Measurements from ENCODE around the gene SLC4A1. TPM values are rescaled to one million over a fixed set of nuclear protein-coding genes. Genes with fewer than 3 reads are reported as not detected.

The SLC4A1 gene
- total RNA-seq, 1 experiment from 2014 or later: not detected

DNA sequence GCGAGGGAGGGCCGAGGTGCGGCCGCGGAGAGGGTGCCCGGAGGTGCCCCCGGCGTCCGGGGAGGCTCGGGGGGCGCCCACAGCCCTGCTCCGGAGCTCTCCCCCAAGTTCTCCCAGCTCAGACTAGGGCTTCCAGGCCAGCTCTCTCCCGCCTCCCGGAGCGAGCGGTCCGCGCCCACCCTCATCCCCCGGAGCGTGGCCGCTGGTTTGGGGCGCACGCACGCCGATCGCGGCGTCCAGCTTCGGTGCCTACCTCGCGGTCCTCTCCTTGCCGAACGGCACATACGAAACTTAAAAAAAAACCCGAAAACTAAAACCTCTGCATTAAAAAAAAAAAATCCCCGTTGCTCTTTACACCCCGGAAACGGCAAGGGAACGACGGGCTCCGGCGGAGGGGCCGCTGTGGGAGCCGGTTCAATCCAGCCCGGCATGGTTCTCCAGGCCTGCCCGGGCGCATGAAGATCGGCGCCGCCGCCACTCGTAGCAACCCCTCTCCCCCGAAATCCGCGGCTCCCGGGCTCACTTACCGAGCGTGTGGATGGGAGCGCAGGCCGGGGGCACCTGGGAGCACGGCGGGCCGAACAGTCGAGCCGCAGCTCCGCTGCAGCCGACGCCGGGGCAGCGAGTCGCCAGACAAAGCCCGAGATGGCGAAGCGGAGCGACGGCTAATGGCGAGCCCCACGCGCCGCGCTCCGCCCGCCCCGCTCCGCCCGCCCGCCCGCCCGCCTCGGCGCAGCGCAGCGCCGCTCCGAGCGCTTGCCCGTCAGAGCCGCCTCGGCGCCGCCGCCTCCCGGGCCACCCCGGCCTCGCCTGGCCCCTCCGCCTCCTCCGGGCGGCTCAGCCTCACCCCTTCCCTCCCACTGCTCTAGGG, 47.5 kb downstream of the SLC4A1 start:
- no peak for DNase-seq (ENCODE audit: low spot score)

- no peak for DNase-seq (ENCODE audit: low spot score)
Observed at GRCh38 chr17:44219616-44220212, 48.2 kb downstream of the SLC4A1 start, which contains the start of gene UBTF. TSS of gene UBTF (minus strand) at chr17:44219675. CDS start at chr17:44218229, 1,446 bp downstream.

DNA sequence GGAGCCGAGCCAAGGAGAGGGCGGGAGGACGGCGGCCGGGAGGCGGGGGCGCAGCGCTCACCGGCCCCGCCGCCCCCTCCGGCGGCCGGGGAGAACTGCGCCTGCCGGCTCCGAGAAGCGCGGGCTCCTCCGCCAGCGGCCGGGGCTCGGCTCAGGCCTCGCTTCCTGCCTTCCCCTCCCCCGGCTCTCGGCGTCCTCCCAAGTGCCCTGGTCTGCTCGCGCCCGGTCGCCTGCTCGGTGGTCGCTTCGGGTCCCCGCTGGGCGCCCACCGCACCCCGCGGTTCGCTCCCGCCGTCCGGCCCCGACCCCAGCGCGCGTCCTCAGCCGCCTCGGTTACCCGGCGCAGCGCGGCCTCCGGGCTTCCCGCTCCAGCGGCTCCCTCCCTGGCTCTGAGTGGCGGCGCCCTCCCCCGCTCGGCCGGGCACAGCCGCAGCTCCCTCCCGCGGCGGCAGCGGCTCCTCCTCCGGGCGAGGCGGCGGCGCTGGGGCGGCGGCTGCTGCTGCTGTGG, 48.8 kb downstream of the SLC4A1 start:
- no peak for DNase-seq (ENCODE audit: low spot score)

- DNase-seq (ENCODE audit: low spot score): peak; percentile 73
Observed at GRCh38 chr17:44218344-44219107, 49.4 kb downstream of the SLC4A1 start.

GRCh38 chr17:44217738-44218343, 50.1 kb downstream of the SLC4A1 start:
- no peak for DNase-seq (ENCODE audit: low spot score)

DNA sequence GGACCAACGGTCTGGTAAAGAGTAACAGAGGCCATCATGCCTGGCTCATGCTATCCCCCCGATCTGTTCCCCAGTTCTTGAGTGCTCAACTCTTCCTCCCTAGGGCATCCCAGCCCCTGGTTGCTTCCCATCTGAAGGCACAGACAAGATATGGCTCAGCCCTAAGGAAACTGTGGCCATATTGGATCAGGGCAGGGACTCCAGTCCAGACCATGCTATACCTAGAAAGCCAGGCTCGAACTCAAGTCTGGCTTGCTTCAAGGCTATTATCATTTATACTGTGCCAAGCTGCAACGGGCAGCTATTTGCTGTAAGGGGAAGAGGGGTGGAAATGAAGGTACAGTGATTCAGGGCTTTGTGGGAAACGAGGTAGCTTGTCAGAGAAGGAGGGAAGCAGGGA, 51.2 kb downstream of the SLC4A1 start:
- DNase-seq (ENCODE audit: low spot score): no peak

GRCh38 chr17:44216173-44216572, 51.8 kb downstream of the SLC4A1 start:
- no peak for DNase-seq (ENCODE audit: low spot score)

DNA sequence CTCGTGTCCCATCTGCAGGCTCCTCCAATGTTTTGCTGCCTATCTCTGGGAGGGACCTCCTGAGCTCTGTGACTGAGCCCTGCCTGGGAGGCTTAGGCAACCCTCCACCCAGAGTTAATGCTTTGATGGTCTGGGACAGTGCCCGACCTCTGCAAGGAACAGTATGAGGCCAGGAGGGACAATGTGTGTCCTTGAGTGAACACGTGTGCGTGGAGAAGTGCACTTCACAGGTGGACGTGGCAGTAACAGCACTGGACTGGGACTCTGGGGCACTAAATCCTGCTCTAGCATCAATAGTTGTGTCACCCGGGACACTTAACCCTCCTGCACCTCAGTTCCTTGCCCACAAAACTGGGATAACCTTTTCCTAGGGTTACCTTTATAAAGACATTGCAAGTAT, 53.0 kb downstream of the SLC4A1 start:
- no peak for DNase-seq (ENCODE audit: low spot score)

- no peak for DNase-seq (ENCODE audit: low spot score)
Observed at GRCh38 chr17:44214230-44214494, 53.8 kb downstream of the SLC4A1 start.

DNA sequence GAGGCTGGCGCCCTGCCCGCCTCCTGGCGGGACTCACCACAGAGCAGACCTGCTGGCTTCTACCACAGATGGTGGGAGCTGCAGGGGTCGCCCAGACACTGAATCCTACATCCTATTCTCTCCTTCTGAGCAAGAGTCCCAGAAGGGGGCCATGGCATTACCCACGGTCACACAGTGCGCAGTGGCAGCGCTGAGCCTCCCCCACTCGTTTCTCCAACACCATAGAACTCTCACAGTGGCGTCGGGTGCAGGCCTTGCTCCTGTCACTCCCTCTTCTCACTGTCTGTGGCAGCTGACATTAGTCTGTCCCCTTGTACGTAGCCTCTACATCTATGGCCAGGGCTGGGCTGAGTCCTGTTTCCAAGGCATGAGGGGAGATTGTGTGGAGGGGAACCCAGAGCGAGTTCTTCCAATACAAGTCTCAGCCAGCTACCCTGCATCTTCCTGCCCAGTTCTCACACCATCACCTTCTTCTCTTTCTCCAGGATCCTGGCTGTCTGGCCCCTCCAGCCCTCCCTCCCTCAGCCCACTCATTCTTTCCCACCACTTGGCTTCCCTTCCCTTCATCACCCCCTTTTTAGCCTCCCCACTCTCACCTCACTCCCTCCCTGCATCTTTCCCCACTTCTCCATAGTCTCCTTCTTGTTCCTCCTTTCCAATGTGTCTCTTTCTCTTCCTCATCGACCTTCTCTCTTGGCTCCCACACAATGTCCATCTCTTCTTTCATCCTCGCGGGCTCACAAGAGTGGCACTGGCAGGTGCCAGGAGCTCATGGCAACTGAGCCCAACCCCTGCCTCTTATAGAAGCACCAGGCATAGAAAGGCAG, 54.3 kb downstream of the SLC4A1 start:
- DNase-seq (ENCODE audit: low spot score): no peak

GRCh38 chr17:44212507-44213402, 55.2 kb downstream of the SLC4A1 start:
- no peak for DNase-seq (ENCODE audit: low spot score)

DNA sequence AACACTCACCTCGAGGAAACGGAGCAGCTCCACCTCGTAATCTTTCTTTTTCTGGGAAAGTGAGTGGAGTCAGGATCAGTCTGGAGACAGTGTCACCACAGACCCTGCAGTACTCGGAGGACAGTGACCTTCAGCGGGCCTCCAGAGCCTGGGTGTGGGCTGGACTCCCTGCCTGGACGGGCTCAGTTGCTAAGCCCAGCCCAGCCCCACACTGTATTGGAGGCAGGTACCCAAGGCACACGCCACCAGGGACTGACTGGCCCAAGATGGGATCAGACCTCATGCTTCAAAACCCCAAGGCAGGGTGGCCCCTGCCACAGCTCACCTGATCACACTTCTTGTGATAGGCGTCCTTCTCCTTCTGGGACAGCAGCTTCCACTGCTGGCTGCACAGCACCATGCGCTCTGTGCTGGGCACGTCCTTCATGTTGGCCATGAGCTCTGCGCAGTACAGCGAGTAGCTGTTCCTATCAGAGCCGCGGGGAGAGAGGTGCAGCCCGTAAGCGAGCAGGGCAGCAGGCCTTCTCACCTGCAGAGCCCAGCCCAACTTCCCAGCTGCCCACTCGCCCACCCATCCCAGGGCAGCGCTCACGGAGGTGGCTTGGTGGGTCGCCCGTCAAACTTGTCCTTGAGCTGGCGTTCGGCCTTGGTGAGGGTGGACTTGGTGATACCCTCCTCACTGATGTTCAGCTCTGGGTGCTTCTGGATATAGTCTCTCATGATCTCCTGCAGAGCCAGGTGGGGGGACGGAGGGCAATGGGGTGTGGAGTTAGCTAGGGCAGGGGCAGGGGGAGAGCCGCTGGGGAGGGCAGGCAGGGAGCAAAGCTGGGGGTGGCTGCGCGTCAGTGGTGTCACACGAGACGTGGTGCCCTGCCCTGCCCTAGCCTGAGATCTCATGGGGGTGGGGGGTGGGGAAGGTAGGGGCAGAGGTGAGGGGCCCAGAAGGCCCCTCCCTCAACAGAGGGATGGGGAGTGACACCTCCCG, 56.4 kb downstream of the SLC4A1 start:
- no peak for DNase-seq (ENCODE audit: low spot score)

DNA sequence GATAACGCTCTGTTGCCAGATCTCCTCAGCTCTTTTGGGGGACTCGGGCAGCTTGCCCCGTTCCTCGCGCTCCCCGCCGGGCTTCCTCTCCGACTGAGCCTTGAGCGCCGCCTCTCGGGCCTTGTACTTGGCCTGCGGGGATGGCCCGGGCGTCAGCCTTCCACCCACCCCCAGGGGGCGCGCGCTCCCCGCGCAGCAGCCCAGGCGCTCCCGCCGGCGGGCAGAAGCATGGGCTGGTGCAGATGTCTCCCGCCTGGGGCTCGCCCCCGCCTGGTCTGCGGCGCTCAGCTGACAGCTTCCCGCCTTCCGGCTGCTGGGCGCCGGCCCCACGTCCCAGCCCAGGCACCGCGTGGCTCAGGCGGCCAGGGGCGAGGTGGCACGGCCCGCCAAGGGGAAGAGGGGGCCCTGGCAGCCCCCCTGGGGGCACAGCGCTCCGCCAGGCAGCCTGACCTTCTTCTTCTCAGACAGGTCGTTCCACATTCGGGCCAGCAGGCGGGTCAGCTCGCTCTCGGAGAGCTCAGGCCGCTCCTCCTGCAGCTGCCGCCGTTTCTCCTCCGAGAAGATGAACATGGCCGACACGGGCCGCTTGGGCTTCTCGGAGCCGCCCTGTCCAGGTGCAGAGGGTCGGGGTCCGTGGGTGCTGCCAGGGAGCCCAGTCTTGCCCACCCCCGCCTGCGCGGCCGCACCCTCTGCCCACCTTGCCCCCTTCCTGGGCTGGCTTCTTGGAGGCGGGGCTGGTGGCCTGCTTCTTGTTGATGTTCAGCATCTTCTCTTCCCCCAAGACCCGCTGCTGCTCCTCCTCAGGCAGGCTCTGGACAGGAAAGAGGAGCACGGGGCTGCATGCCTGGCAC, 57.4 kb downstream of the SLC4A1 start:
- no peak for DNase-seq (ENCODE audit: low spot score)

GRCh38 chr17:44209786-44210341, 58.1 kb downstream of the SLC4A1 start:
- no peak for DNase-seq (ENCODE audit: low spot score)

- DNase-seq (ENCODE audit: low spot score): no peak
Observed at GRCh38 chr17:44207743-44208142, 60.2 kb downstream of the SLC4A1 start.

DNA sequence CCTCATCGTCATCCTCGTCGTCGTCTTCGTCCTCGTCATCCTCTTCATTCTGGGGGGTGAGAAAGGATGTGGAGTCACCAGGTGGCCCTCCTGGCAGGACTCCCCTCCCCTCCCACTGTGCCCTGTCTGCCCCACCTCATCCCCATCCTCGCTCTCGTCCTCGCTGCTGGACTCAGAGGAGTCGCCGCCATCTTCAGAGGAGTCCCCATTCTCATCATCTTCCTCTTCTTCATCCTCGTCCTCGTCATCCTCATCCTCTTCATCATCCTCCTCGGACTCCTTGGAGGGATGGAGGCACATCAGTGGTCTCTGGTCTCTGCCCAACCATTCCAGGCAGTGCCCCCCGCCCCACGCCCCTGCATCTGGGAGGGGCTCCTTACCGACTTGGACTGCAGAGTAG, 60.6 kb downstream of the SLC4A1 start:
- no peak for DNase-seq (ENCODE audit: low spot score)

DNA sequence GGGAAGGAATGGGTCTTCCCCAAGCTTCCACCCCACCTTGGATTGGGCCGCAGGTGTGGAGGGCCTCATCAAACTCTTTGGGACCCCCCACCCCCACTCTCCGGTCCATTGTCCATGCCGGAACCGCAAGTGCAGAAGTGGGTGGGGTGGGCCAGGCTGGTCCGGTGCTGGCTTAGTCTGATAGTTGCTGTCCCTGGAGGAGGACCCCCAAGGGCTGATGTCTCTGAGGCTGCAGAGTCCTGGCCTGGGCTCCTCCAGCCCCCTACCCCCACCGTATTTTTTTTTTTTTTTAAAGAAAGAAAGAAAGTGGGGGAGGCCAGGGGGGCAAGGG, 61.1 kb downstream of the SLC4A1 start:
- DNase-seq (ENCODE audit: low spot score): no peak
